Fibroblast of skin of left quadriceps (primary cell): ENCODE data around the gene FCHO1.

Source experiments
- DNase-seq, 2 experiments: peaks; one replicate each; pipeline ENCODE4 v3.0.0-alpha.2; 2013; ENCODE audit warnings: low read depth in 2 of 2

FCHO1 gene

GRCh38 chr19:17751103-17751911 lies at the start of gene FCHO1:
Gene FCHO1 (plus strand): TSS chr19:17751477. CDS start chr19:17755165, 3,688 bp downstream.
- DNase-seq = no peak

- DNase-seq = no peak
Measured at GRCh38 chr19:17703824-17704463, 47.3 kb upstream of the FCHO1 start.

- DNase-seq = peak in 1 of 2 experiments; percentile 4
Measured at GRCh38 chr19:17706750-17707181, 44.5 kb upstream of the FCHO1 start.

- no peak for DNase-seq
Measured at GRCh38 chr19:17711851-17712250, 39.4 kb upstream of the FCHO1 start.

- DNase-seq = no peak
Measured at GRCh38 chr19:17716309-17716929, 34.9 kb upstream of the FCHO1 start.

GRCh38 chr19:17718550-17718946 lies 32.7 kb upstream of the FCHO1 start:
- no peak for DNase-seq

GRCh38 chr19:17718947-17719711 lies 32.1 kb upstream of the FCHO1 start, which contains the start of gene MAP1S:
Gene MAP1S (plus strand): TSS chr19:17719480. CDS start chr19:17719503, 23 bp downstream.
- no peak for DNase-seq

- no peak for DNase-seq
Measured at GRCh38 chr19:17719730-17720400, 31.4 kb upstream of the FCHO1 start.

GRCh38 chr19:17720440-17720839 lies 30.8 kb upstream of the FCHO1 start:
- DNase-seq = no peak

GRCh38 chr19:17721111-17721628 lies 30.1 kb upstream of the FCHO1 start:
- no peak for DNase-seq

- no peak for DNase-seq
Measured at GRCh38 chr19:17721821-17722220, 29.5 kb upstream of the FCHO1 start.

GRCh38 chr19:17722655-17723240 lies 28.5 kb upstream of the FCHO1 start:
- no peak for DNase-seq

GRCh38 chr19:17724655-17725054 lies 26.6 kb upstream of the FCHO1 start:
- DNase-seq = no peak

- DNase-seq = no peak
Measured at GRCh38 chr19:17725422-17726078, 25.7 kb upstream of the FCHO1 start.

GRCh38 chr19:17726136-17726741 lies 25.0 kb upstream of the FCHO1 start:
- DNase-seq = no peak

- no peak for DNase-seq
Measured at GRCh38 chr19:17726964-17727773, 24.1 kb upstream of the FCHO1 start.

- DNase-seq = no peak
Measured at GRCh38 chr19:17727843-17728242, 23.4 kb upstream of the FCHO1 start.

- DNase-seq = no peak
Measured at GRCh38 chr19:17733127-17733526, 18.1 kb upstream of the FCHO1 start.

GRCh38 chr19:17734146-17734545 lies 17.1 kb upstream of the FCHO1 start:
- no peak for DNase-seq
